Renal cortical epithelial cell (primary cell): ENCODE results near the gene OTC. TPM values are rescaled to one million over a fixed set of nuclear protein-coding genes. Genes with fewer than 3 reads are reported as not detected.

ENCODE experiments used
- DNase-seq: peaks from one replicate; pipeline ENCODE4 v3.0.0-alpha.2; 2011; ENCODE audit warnings: low read depth
- total RNA-seq: library from RNA; depleted of rRNA; stranded (reverse); fragments of >200 nt; gene quantifications from 2 replicates; pipeline ENCODE4 v1.2.3, GENCODE V29; 2014

The OTC gene
- total RNA-seq: not detected in 2 replicates

DNA sequence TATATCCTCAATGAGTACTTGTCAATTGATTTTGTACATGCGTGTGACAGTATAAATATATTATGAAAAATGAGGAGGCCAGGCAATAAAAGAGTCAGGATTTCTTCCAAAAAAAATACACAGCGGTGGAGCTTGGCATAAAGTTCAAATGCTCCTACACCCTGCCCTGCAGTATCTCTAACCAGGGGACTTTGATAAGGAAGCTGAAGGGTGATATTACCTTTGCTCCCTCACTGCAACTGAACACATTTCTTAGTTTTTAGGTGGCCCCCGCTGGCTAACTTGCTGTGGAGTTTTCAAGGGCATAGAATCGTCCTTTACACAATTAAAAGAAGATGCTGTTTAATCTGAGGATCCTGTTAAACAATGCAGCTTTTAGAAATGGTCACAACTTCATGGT, at the start of gene OTC:
OTC (plus strand) TSS at position 243 of the 400 bp plus-strand sequence; CDS start at position 336, 93 bp downstream.
- DNase-seq: no peak

DNA sequence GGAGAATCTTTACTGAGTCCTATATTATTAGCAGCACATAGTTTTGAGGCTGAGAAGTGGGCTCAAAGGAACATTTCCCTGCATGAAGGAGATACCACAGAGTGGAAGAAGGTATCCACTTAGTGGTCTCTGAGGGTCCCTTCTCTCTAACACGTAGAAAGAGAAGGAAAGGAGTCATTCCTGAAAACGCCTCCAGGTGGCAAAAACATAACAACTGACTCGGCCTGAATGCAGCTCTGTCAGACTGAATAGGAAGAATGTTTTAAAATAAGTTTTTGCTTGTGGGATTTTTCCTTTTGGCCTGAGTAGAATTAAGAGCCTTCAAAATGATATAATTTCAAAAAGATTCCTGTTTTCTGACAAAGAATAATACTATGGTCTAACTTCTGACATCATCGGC, 48.4 kb upstream of the OTC start:
- no peak for DNase-seq

GRCh38 chrX:38305971-38306370, 46.4 kb upstream of the OTC start:
- no peak for DNase-seq

DNA sequence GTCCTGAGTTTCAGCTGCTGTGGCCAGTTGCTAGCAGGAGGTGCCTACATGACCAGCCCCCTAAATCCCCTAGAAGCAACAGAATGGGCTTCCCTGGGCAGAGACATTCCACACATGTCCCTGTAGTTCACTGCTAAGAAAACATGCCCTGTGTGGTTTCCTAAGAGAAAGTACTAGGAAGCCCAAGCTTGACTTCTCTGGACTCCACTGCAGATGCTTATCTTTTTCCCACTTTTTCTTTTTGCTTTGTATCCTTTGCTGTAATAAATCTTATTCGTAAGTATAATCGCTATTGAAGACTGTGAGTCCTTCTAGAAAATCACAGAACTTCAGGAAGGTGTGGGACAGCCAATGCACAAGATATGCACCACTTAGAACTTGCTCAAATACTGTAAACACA, 40.7 kb upstream of the OTC start:
- DNase-seq: no peak

DNA sequence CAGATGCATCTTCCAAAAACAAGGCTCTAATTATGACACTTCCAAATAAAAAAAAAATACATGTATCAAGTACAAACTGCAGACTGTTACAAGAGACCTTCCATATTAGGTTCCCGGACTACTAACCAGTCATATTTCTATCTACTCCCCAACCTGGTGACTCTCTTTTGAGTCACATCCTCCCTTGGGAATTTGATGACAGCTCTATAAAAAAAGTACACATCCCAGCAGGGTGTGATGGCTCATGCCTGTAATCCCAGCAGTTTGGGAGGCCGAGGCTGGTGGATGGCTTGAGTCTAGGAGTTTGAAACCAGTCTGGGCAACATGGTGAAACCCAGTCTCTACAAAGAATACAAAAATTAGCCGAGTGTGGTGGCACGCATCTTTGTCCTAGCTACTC, 40.0 kb upstream of the OTC start:
- peak; percentile 43 for DNase-seq

GRCh38 chrX:38313190-38313589, 39.2 kb upstream of the OTC start:
- DNase-seq: peak; percentile 11

DNA sequence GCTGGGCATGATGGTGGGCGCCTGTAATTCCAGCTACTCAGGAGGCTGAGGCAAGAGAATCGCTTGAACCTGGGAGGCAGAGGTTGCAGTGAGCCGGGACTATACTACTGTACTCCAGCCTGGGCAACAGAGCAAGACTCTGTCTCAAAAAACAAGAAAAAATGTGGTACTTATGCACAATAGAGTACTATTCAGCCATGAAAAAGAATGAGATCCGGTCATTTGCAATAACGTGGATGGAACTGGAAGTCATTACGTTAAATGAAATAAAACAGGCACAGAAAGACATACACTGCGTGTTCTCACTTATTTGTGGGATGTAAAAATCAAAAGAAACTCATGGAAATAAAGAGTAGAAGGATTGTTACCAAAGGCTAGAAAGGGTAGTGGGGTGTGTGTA, 37.2 kb upstream of the OTC start:
- DNase-seq: no peak

DNA sequence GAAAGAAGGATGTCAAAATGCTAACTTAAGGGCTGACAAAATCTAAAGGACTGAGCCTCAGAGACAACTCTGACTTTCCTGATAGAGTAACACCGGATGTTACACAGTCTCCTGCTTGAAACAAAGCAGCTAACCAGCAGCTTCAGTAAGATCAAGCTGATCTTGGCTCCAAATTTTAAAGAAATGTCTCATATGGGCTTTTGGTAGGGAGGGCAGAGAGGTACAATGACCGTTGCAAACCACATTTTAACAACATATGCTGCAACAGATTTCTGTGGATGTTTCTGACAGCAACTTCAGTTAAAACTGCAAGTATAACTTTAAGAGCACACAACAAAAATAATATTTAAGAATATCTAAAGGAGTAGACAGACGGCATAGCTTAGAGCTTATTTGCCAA, 34.2 kb upstream of the OTC start:
- no peak for DNase-seq

DNA sequence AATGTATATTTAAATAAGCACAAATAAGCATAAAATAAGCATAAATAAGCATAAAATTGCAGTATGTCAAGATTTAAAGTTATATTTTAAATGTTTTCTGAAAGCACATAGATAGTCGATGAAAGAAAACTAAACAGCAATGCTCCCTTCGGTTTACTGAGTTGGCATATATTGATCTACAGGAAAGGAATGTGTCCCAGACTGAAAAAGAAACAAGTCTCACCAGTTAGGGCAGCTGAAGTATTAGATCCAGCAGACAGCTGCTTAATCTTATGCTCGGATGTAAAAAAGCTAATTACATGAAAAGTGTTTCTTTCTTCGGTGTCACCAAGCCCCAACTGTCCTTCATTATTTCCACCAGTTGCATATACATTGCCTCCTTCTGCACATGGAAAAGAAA, 33.8 kb upstream of the OTC start:
- DNase-seq: no peak

DNA sequence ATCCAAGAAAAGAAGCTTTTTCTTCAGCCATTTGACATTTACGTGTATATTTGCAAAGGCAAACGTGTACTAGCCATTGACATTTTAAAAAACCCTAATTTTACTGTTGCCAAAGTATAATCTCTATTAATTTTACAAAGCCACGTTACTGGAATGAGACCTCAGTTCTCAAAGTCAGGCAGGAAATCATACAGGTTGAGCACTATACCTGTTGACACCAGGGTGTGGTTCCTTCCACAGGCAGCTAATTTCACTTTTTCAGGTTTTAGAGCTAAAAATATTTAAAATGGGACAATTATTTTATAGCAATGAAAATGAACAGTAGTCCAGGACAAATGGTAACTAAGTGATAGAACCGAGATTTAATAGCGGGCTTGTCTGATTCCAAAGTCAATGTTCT, 31.6 kb upstream of the OTC start:
- DNase-seq: no peak

DNA sequence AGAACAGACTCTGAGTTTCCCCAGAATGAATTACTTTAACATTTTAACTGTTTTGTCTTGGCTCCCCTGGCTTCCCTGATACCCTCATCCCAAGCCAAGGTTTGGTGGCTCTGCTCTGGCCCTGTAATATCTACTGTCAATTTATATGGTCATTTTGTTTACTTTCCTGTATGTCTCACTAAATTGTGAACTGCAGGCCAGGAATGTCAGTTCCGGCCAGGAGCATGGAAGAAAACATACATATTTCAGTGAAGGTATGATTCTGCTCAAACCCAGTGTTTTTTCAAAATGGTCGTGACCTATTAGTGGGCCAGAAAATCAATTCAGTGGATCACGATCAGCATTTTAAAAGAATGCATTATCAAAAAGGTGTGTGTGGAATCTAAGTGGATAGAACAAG, 26.3 kb upstream of the OTC start:
- DNase-seq: no peak

GRCh38 chrX:38327007-38327774, 25.2 kb upstream of the OTC start, which contains the start of gene RPGR:
TSS of gene RPGR (minus strand) at chrX:38327509. CDS start at chrX:38327367, 142 bp downstream.
- peak; percentile 78 for DNase-seq

DNA sequence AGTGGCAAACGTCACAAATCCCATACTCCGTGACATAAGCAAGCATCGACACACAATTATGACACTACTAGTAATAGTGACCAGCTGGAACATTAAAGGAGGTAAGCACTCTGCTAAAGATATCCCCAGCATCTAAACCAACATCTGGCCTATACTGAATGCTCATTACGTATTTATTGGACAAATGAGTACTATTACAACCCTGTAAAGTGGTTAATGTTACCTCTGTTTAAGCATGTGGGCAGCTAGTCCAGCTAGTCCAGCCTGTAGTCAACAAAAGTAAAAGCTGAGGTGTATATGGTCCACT, 24.7 kb upstream of the OTC start:
- DNase-seq: no peak

- no peak for DNase-seq
Measured at GRCh38 chrX:38332505-38332904, 19.9 kb upstream of the OTC start.

GRCh38 chrX:38335382-38335781, 17.0 kb upstream of the OTC start:
- no peak for DNase-seq

- no peak for DNase-seq
Measured at GRCh38 chrX:38336538-38337240, 15.7 kb upstream of the OTC start.

- no peak for DNase-seq
Measured at GRCh38 chrX:38341442-38341841, 11.0 kb upstream of the OTC start.

DNA sequence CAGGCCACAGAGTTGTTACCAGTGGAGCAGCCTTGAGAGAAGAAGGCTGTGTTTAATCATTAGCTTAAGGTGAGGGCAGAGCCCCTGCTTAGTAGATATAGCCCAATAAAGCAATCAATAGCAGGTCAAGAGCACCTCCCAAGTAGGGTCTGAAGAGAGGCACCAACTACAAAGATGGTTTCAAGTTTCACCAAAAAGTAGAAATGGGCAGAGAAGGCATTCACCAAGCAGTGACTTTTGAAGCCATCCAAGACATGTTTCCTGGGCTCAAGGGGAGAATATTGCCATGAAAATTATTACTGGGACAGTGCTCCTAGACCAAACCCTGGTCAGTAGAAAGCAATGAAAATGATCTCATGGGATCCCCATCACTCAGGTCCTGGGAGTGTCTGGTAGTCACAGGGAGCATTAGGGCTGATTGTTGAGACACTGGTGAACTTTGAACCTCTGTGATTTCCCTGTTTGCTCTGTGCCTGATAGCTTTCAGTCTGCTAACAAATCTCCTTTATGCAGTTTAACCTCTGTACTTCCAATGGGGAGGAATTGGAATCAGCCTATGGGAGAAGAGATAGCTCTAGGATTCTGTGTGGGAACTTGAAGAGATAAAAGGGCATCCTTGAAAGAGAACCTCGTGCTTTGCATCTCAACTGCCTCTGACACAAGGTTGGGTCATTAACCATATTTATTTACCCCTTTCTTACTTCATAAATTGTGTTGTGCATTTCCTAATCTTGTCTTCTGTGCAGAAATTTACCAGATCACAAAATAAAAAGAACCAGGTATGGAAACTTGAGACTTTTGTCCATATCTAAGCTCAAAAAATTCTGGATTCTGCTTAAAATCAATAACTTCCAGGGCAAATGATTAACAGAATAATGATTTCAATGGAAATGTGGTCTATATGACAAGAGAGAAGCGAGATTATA, 9.3 kb upstream of the OTC start:
- no peak for DNase-seq

DNA sequence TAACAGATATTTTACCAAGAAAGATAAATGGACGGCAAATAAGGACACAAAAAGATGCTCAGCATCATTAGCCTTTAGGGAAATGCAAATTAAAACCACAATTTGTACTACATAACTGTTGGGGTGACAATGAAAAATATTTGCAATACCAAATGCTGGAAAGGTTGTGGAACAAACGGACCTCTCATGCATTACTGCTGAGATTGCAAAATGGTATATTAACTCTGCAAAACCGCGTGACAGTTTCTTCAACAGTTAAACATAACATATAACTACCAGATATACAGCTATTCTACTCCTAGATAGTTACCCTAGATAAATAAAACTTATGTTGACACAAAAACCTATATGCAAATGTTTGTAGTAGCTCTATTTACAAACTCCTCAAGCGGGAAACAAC, 6.3 kb upstream of the OTC start:
- no peak for DNase-seq

DNA sequence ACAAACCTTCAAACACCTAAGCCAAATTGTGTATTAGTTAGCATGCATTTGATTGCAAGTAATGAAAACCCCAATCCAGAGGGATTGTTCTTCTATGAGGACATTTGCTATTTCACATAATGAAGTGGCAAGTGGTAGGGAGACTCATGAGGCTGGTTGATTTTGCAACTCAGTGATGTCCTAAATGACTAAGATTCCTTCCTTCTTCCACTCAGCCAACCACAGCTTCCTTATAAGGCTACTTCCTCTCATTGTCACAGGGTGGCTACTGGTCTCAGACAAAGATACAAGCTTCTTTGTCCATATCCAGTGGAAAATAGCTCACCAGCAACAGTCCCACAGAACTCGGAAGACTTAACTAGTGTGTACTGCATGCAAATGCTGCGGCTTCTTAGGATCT, 5.3 kb upstream of the OTC start:
- peak; percentile 92 for DNase-seq

DNA sequence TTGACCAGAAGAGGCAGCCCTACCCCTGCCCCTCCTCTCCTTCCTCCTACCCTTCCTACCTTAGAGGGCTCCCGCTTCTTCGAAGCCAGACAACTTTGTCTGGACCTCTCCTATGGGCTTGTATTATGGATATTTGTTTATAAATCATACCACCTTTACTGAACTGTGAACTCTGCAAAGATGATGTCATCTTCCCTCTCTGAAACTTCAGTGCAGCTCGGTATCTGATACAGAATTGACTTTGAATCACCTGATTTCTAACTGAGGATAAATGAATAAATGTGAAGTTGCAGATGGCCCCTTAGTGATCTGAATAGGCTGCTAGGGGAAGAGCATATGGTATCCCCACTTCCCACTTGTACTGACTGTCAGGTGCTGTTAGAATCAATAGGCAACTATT, 1.1 kb upstream of the OTC start:
- DNase-seq: no peak

DNA sequence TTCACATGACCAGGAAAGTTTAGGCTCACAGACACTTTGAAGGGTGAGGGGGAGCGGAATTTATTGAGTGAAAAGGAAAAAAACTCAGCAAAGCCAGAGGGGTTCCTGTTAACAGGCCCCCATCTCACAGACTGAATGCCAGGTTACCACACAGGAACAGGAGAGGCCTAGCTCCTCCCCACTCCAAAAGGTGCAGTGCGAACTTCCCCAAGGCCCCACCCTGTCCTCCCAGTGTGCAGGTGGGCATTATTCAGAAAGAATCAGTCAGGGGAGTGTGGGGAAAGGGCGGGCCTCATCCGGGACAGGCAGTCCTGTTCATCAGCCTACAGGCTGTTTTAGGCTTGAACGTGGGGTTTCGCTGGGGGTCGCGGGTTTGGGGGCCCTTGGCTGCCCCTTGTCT, 4.0 kb downstream of the OTC start:
- no peak for DNase-seq
